SW480 (cell line): ENCODE measurements around the gene TDRD9.

Experiments used
- DNase-seq: peaks from one replicate; pipeline ENCODE4 v3.0.0-alpha.2; 2016; ENCODE audit warnings: low spot score

Gene TDRD9

DNA sequence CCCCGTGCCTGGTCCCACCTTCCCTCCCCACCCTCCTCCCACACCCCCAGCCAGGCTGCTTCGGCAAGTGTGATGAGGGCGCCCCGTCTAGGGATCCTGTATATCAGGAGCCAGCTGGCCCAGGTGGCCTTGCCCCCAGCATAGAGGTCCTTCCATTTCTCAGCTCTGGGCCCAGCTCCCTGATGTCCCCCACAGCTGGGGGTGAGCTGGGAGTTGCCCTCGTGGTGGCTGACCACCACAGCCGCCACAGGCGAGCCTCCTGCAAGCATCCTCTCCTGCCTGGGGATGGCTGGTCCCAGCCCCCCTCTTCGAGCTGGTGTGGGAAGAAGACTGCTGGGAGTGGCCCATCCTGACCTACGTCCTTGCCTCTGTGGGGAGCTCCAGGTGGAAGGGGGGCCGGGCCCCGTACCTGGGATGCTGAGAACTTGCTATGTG, 164.7 kb downstream of the TDRD9 start:
- no peak for DNase-seq

DNA sequence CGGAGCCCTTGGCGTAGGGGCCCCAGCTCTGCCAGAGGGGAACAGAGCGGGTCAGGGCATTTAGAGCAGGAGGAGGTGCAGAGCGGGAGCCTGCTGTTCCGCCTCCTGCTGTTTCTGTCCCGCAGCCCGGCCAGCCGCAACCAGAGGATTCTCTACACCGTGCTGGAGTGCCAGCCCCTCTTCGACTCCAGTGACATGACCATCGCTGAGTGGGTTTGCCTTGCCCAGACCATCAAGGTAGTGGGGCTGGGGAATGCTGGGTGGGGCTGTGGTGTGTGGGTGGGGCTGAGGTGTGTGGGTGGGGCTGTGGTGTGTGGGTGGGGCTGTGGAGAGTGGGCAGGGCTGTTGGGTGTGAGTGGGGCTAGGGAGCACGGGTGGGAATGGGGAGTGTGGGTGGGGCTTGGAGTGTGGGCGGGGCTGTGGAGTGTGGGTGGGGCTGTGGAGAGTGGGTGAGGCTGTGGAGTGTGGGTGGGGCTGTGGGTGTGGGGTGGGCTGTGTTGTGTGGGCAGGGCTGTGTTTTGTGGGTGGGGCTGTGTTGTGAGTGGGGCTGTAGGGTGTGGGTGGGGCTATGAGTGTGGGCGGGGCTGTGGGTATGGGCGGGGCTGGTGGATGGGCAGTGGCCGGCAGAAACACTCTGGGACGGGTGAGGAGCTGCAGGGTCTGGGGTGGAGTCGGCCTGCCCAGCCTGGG, 165.3 kb downstream of the TDRD9 start:
- DNase-seq: peak; percentile 57

DNA sequence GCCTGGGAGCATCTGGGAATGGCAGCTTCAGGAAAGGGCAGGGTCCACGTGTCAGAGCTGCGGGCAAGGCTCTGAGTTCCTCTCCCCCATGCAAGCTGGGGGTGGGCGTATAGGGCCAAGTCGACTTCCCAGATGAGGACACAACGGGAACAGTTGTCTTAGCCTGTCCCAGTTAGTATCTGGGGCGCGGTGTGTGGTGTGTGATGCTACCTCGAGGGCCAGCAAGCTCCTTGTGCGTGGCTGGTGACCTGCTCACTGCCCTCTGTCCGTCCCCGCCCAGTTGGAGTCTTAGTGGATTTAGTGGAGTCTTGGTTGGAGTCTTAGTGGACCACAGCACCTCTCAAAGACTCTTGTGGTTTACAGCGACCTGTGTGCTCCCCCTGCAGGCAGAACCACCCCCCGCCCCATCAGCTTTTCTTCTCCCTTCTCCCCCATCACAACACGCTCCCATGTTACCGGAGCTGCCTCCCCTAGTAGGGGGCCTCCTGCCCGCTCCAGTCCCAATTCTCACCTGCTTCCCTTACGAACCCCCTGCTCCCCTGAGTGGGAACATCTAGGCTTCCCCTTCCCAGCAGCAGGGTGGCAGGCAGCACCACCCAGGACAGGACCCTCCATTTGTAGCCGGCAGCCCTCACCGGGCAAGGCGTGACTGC, 165.9 kb downstream of the TDRD9 start:
- no peak for DNase-seq

DNA sequence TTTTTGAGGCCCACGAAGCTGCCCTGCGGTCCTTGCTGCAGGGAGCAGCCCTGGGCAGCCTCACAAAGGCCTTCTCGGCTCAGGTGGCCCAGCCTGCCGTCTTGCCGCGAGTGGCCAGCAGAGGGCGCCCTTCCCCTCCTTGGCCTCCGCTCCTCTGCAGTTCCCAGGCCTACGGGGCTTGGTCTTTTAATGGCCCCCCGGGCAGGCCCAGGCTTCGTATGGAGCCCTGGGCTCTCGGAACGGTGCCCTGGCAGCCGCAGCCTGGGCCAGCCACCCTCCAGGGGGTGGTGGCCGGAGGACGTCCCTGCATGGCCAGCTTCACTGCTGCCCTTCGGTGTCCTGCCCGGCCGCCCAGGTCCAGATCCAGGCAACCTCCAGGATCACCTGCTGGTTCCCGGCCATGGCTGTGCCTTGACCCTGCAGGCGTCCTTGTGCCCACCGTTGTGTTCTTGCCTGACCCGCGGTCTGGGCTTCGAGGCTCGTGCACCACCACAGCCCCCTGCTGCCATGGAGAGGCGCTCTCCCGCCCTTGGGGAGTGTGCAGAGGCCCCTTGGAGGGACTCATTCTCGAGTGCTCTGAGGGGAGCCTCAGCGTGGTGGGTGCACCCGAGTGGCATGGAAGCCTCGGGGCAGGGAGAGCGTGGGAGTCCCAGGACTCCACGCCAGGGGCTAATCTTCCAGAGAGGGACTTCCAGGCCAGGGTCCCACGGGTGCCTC, 166.6 kb downstream of the TDRD9 start:
- peak; percentile 47 for DNase-seq

DNA sequence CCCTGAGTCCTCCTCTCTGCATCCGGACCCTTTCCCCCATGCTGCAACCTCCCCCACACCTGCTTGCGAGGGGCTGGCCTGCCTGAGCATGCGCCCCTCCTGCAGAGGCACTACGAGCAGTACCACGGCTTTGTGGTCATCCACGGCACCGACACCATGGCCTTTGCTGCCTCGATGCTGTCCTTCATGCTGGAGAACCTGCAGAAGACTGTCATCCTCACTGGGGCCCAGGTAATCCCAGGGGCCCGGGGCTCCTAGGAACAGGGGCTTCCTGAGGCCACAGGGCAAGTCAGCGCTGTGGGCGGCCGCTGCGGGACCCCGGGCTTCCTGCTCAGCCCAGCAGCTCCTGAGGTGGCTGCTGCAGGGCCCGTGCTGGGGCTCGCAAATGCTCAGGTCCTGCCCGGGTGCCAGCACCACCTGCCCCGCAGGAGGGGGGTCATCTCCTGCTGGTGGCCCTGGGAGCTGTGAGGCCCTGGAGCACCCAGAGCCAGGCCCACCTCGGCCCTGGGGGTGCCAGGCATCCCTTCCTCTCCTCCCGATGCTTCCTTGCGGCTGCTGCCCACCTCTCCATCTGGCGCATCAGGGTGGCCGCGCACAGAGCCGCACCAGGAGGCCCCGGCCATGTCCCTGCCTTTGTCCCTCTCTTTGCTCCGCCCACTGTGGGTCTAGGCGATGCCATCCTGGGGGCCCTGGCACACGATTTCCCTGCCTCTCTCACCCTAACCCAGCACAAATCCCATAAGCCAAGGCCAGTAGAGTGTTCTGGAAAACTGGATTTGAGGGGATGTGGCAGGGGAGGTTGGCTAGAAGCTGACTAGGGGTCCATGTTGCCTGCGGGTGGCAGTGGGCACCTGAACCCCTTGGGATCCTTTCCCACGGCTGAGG, 167.4 kb downstream of the TDRD9 start:
- DNase-seq: no peak

DNA sequence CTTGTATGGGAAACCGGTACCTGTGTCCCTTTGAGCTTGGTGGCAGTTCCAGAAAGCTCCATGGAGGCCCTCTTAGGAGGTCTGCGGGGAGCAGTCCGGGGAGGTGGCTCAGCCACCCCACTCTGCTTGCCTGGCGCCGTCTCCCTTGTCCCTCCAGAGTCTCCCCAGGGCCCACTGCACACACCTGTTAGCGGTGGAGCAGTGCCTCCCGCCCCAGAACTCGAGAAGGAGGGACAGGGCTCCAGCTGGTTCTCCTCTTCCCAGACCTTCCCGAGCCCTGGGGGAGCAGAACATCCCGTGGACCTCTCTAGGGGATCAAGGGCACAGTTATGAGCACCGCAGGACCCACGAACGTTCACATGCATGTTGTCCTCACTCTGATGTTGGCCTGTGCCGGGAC, 168.1 kb downstream of the TDRD9 start:
- no peak for DNase-seq

DNA sequence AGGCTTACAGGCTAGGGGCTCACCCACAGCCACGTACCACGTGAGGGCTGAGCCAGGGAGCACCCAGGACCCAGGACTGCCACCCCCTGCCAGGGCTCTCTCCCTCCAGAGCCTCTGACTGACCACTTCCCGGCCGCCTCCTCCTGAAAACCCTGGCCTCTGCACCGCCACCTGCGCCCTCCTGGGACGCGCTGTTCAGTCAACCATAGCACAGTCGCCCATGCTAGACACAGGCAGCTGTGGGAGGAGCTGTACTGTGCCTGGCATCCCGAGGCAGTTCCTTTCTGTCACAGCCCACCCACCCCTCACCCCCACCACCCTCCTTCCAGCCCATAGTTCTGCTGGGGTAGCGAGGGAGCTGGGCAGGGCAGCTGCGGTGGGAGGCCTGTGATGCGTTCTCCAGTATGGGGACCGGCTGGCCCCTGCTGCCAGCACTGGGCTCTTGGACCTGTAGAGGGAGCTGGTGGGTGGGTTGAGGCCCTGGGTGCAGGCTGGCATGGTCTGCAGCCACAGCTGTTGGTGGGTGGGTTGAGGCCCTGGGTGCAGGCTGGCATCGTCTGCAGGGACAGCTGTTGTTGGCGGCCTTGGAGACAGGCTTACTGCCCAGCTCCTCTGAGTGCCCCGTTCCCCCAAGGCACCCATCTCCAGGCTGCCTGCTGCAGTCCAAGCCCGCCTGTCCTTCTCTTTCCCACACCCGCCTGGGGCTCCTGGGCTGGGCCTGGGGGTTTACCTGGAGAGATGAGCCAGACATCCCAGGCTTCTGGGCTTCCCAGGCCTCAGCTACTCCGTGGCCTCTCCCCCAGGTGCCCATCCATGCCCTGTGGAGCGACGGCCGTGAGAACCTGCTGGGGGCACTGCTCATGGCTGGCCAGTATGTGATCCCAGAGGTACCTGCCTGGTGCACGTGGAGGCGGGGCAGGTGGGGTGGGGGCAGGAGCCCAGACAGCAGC, 168.8 kb downstream of the TDRD9 start:
- DNase-seq: no peak

DNA sequence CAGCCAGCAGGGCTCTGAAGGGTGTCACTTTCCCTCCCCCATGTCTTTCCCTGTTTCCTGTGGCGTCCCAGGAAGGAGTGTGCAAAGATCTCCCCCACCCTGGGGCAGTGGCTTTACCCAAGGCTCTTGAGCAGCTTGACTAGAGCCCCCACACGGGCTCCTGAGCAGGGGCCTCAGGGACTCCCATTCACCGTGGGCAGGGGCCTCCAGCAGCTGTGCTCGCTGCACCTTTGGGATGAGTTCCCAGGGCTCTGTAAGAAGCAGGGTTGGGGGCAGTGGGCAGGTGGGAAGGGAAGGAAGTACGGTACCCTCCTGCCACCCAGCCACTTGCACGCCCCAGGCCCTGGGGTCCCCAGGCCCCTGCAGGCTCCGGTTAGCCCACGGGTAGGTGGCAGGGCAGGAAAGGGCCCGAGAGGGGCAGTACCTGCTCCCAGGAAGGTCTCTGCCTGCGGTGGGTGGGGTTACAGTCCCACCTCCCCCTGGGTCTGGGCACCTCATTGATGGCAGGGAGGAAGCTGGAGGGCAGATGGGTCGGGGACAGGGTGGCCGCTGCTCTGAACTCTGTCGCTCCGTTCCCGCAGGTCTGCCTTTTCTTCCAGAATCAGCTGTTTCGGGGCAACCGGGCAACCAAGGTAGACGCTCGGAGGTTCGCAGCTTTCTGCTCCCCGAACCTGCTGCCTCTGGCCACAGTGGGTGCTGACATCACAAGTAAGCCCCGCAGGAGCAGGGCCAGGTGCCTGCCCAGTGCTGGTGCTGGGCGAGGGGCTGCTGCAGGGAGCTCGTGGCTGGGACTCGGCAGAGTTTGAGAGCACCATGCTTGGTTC, 170.2 kb downstream of the TDRD9 start:
- DNase-seq: no peak

DNA sequence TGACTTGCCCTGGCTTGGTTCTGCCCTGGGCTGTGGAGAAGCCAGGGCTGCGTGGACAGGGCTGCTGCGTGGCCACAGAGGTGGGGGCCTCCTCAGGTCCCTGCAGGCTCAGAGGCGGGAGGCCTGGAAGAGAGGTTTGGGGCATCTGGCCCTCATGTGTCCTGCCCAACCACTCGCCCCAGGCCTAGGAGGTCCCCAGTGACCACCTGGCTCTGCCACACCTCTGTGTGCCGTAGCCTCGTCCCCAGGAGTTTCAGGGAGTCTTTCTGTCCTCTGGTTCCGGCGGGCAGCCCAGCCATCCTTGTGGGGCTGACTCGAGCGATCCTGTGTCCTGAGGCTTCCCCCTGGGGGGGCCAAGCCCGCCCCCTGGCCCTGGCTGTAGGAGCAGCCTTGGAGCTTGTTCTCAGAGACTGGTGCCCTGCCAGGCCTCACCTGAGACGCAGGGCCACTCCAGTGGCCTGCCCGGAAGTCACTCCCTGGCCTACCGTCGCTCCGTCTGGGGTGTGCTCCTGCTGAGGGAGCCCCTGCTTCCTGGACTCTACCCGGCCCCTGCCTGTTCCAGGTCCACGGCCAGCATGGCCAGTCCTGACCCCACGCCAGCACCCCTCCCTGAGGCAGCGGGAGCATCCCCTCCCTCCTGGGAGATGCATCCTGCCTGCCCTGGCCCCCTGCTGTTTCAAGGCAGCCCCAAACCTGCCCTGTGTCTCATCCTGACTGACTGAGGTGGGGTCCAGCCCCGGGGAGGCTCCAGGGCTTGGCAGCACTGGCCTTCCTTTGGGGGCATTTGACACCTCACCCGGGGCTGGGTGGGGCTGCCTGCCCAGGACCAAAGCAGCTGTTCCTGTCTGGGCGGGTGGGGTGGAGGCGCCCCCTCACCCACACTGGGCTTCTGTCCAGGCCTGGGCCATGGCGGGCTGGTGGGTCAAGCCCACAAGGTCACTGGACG, 171.1 kb downstream of the TDRD9 start:
- DNase-seq: no peak

DNA sequence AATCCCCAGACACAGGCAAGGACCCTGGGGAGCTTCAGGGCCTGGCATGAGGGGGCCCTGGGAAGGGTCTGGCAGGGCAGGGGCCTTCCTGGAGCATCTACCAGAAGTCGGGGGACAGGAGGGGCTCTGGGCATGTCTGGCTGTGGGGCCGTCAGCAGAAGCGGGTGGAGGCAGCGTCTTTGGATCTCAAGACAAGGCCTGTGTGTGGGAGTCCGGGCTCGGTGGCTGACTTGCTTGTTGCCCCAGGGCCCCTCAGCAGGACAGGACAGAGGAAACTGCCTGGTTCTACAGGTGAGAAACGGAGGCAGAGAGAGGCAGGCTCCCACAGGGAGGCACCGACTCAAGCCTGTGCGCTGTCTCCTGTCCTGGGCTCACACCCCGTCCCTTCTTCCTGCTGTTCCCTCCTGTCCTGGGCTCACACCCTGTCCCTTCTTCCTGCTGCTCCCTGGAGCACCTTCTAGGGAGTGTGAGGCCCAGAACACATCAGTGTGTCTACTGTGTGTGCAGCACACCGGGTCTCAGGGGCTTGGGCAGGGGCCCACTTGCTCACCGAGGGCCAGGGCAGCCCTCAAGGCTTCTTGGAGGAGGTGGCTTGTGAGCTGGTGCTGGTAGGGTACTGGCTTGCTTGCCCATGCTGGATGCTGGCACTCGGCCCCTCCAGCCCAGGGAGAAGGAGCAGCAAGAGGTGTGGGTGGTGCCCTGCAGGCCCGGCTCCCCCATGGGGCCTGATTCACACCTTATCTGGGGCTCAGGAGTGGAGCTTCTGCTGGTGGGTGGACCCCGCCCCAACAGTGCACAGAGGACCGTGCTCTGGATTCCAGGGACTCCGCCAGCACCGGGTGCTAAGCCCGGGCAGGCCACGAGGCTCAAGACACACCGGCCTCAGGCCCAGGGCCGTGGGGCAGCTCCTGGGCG, 172.2 kb downstream of the TDRD9 start:
- DNase-seq: no peak

DNA sequence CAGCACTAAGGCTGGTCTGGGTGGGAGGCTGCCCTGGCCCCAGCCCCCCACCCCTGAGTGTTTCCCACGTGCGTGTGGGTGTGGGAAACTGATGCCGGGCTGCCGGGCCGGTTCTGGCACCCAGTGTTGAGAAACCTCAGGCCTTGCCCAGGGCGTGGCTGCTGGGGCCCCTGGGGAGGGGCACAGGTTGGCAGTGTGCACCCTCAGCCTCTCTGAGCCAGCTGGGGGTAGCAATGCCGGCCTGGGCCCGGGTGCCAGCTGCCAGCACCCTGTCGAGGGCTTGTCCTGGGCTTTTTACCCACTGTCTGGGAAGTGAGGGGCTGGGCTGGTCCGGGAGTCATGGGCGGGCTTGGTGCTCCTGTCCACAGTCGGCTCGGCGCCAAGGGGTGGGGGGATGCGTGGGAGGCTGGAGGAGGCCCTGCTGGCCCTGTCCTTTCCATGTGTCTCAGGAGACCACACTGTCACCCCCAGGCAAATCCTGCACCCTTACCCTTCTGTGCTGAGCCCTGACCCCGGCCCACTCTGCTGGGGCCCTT, 172.9 kb downstream of the TDRD9 start:
- no peak for DNase-seq

DNA sequence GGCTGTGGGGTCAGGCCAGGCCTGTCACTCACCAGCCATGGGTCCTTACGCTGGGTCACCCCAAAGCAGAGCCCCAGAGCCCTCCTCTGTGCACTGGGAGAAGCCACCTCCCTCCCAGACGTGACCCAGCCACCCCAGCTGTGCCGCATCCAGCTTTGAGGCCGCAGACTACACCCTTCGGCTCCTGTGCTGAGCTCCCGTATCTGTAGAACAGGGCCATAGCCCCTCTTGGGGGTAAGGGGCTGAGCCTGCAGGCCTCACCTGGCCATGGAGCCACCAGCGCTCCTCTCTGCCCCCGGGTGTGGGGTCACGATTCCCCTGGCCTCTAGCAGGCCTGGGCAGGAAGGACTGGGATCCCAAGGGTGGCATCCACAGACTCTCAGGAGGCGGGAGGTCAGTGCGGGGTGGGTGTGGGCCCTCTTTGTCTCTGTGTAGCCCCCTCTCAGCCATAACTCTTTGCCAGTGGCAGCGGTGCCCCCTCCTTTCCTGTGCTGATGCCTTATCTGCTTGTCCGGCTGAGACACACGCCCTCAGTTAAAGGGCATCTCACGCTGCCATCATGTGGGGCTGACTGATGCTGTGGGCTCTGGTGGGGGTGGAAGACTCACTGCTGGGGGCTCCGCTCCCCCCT, 173.5 kb downstream of the TDRD9 start:
- DNase-seq: no peak
